ENCODE results near the gene CAPN10.

The CAPN10 gene

DNA sequence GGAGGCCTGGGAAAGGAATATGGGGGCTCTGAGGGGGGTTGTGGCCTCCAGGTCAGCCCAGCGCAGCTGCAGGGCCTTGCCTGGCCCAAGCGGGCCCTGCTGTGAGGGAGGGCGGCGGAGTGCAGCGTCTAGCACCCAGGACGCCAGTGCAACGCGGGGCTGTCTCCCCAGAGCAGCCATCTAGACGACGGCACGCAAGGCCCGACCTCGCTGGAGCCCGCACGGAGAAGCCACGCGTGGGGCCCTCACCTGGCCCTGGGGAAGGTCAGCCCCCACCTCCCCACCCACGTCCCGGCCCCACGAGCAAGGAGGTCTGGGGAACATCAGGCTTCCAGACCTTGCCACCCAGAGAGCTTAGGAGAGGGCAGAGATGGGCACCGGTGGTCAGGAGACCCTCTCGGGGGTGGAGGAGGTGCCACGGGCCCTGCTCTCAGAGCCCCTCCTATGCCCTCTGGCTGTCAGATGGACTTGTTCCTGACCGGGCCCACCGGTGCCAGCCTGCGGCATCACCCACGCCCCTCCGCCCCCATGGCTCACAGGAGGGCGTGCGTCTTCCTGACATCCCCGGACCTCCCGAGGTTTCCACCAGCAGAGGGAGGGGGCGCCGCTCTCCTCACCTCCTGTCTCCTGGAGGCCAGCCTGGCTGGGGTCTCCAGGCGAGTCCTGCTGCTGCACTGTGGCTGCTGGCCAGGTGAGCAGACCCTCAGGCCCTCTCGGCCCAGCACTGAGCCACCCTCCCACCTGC lies 55.7 kb downstream of the CAPN10 start:
- DNase-seq, result no peak

- DNase-seq, result no peak
Measured at GRCh38 chr2:240642806-240643092, 56.2 kb downstream of the CAPN10 start.

DNA sequence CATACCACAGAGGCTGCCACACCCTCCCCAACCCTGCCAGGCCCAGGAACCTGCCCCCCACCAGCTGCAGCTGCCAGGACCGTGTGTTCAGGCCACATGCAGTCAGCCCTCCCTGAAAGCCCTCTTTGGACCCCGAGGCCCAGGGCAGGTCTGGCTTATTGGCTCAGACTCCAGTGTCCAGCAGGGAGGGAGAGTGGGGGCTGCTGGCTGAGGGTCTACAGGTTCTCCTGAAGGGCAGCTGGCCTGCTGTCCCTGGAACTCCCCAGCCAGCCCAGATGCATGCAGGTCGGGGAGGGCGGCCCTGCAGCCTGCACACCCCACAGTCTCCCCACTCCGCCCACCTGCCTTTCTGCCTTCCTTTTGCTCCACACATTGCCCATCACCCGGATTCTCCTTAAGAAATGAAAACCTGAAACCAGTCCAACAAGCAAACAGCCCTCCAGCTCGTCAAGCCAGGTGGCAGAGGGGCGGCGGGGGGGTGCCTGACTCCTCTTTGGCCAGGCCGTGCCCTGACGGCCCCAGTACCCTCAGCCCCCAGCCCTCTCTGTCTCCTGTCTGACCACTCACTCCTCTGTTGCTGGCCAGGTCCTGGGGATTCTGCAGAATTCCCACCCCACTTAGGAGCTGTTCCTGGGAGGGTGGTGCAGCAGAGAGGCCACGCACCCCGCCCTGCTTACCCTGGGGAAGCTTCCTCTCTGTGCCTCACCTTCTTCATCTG lies 56.7 kb downstream of the CAPN10 start:
- DNase-seq, result no peak

GRCh38 chr2:240643811-240644150 lies 57.2 kb downstream of the CAPN10 start:
- DNase-seq, result no peak

DNA sequence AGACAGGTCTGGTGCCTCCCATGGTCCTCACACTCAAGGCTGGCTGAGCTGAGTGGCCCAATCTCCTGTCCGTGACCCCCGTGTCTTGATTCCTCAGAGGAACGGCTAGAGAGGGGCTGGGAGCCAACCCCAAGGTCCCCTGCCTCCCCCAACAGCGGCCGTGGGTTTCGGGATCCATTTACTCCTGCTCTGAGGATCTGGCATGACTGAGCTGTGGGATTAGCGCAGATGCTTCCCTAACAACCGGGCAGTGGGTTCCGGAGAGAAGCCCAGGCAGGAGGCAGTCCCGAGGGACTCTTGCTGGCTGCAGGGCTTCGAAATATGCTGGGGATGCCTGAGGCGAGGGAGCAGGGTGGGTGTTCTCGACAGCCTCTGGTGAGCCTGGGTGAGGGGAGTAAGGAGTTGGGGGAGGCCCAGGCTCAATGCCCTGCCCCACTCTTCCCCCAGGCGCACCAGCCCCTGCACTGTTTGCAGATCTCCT lies 57.7 kb downstream of the CAPN10 start:
- no peak for DNase-seq

DNA sequence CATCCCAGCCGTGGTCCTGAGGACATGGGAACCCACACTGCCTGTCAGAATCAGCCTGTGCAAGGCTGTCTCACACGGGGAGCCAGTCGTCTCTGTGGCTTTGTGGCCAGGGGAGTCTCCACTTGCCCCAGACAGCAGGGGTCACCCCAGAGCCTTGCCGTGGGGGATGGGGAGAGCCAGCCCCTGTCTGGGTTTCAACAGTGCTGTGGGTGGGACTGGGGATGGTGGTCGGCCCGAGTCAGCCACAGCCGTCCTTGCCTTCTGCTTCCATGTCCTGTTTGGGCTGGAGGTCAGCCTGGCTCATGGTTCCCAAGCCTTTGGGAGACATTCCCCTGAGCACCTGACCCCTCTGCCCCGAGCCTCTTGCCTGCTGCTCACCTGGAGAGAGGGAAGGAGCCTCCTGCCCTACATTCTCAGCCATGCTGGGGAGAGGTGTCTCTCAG lies 58.3 kb downstream of the CAPN10 start:
- DNase-seq, result no peak

DNA sequence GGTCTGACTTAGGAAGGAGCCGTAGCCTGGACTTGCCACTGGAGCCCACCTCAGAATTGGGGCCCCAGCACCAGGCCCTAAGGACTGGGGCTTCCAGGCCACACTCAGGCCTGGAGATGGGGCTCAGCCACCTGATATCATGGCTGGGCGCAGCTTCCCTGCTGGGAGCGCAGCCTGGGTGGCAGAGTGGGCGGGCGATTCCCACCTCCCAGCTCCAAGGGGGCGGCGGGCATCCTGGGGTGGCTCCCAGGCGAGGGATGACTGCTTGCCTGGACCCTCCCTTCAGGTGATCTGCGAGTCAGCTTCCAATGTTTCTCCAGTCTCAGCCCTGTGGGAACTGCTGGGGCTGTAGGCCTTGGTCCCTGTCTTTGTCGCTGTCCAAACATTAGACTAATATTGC lies 58.8 kb downstream of the CAPN10 start:
- no peak for DNase-seq

DNA sequence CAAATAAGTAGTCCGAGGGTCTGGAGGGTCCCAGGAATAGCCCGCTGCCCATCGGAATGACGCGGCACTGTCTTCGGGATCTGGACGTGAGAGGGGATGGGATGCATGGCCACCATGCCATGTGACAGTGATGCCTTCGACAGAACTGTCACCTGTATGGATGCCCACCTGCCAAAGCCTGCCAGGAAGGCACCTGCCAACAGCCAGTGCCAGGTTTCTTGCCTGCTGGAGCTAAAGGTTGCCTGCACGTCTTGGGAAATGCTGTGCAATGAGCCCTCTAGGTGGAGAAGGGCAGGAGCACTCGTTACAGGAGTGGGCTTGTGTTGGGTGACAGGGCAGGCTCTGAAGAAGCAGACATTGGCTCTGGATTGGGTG lies 59.3 kb downstream of the CAPN10 start:
- DNase-seq, result no peak

GRCh38 chr2:240646176-240646899 lies 59.8 kb downstream of the CAPN10 start:
- DNase-seq, result no peak

GRCh38 chr2:240646900-240647502 lies 60.5 kb downstream of the CAPN10 start:
- no peak for DNase-seq

DNA sequence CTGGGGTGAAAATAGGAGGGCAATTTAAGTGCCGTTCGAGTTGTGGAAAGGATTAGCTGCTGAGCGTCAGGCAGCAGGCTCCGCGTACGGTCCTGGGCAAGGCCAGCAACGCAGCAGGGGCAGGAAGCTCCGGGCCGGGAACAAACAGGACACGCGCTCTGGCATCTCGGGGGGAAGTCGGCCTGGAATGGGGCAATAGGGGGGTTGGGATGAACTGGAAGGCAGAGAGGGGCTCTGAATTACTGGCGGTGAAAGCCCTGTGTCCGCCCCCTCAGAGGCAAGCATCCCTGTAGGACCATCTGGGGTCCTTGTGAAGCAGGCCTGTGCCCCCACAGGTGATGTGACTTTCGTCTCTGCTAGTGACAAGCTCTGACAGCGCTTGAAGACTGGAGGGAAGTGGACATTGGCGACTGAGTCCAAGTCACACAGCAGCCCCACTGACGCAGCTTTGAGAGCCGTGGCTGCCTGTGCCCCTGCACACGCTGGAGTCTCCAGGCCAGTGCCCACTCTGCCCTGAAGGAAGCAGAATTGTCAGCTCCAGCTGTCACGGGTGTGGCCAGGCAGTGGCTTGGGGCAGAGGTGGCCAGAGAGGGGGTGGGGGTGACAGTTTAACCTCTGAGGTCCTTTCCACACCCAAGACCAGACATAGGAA lies 61.1 kb downstream of the CAPN10 start:
- DNase-seq, result no peak

GRCh38 chr2:240648155-240648649 lies 61.7 kb downstream of the CAPN10 start:
- no peak for DNase-seq

All from amniotic stem cell (primary cell).